MCF 10A (cell line): ENCODE results near the gene EME2. TPM values are rescaled to one million over a fixed set of nuclear protein-coding genes. Genes with fewer than 3 reads are reported as not detected.

ENCODE experiments used
- BruUV-seq: library from RNA; stranded (reverse); fragments of 400-500 nt; replicated peaks from 2 replicates; lab custom pipeline; 2021; lab: Mats Ljungman, UMichigan
- CTCF ChIA-PET: fragments of 300-600 bp; sonication (Branson Sonifier 250); formaldehyde crosslinking; extraction: SDS; loops from one replicate; lab custom pipeline; 2021; ENCODE audit warnings: antibody characterized with exemption, inconsistent platforms; lab: Yijun Ruan, JAX
- POLR2A ChIA-PET: fragments of 300-600, 350-650 bp; sonication (Branson Sonifier 250); formaldehyde crosslinking; extraction: SDS; loops from one replicate; lab custom pipeline; 2020; ENCODE audit warnings: antibody characterized with exemption, inconsistent platforms; lab: Yijun Ruan, JAX
- DNase-seq: peaks from one replicate; pipeline ENCODE4 v3.0.0-alpha.2; 2018; ENCODE audit not compliant: unreplicated experiment
- H3K27ac Mint-ChIP-seq: one replicate; pipeline ENCODE4 v1.8.0; 2022; ENCODE audit warnings: mild to moderate bottlenecking, low read depth, mixed read lengths; ENCODE audit not compliant: unreplicated experiment
- H3K27me3 Mint-ChIP-seq: one replicate; pipeline ENCODE4 v1.8.0; 2022; ENCODE audit warnings: mixed read lengths; ENCODE audit not compliant: insufficient read depth, unreplicated experiment
- H3K36me3 Mint-ChIP-seq: one replicate; pipeline ENCODE4 v1.8.0; 2022; ENCODE audit warnings: mild to moderate bottlenecking, moderate library complexity, mixed read lengths; ENCODE audit not compliant: insufficient read depth, unreplicated experiment
- H3K4me1 Mint-ChIP-seq: one replicate; pipeline ENCODE4 v1.8.0; 2022; ENCODE audit warnings: mixed read lengths; ENCODE audit not compliant: insufficient read depth, unreplicated experiment
- H3K4me3 Mint-ChIP-seq: one replicate; pipeline ENCODE4 v1.8.0; 2022; ENCODE audit warnings: mild to moderate bottlenecking, moderate library complexity, mixed read lengths; ENCODE audit not compliant: unreplicated experiment
- H3K9me3 Mint-ChIP-seq: one replicate; pipeline ENCODE4 v1.8.0; 2022; ENCODE audit warnings: mixed read lengths; ENCODE audit not compliant: unreplicated experiment
- CTCF ChIP-seq: fragments of 200-600 bp; IDR thresholded peaks from one replicate; pipeline ENCODE4 v1.8.0; 2022; ENCODE audit warnings: antibody characterized with exemption, mild to moderate bottlenecking; ENCODE audit not compliant: unreplicated experiment
- intact Hi-C: fragments of 100-400 bp; cut with micrococcal nuclease; formaldehyde crosslinking; loops from 2 replicates; pipeline ENCODE4 v1.14.1; 2022
- total RNA-seq: library from RNA; stranded (reverse); gene quantifications from 2 replicates; pipeline ENCODE4 v1.2.3, GENCODE V29; 2022

EME2 gene
- total RNA-seq, 1 experiment from 2014 or later: 20.6 TPM

GRCh38 chr16:1787322-1788094 lies 14.9 kb downstream of the EME2 start:
- ChIA-PET POLR2A (no interaction called here), CTCF (no interaction called here)
- peaks cover 18% of the 10 kb centered on the region for H3K36me3 Mint-ChIP-seq
- H3K4me3 Mint-ChIP-seq: no peak overlapping the region
- no peaks in the 10 kb centered on the region for H3K27me3 Mint-ChIP-seq
- no peak overlapping the region for H3K27ac Mint-ChIP-seq
- BruUV-seq: no TSS peak
- intact Hi-C loops: no loop called here
- TF ChIP-seq CTCF: no peak
- peaks cover 5% of the 10 kb centered on the region for H3K4me1 Mint-ChIP-seq
- H3K9me3 Mint-ChIP-seq: no peaks in the 10 kb centered on the region
- DNase-seq: no peak

- POLR2A ChIA-PET: no interaction called here
Observed at GRCh38 chr16:1788095-1788707, 15.6 kb downstream of the EME2 start.

GRCh38 chr16:1788708-1789100 lies 16.1 kb downstream of the EME2 start:
- TF ChIP-seq CTCF: no peak
- H3K27ac Mint-ChIP-seq: no peak overlapping the region
- ChIA-PET POLR2A (interaction anchor here (0.7 kb wide), 1 partner anchor 171 kb away, joined by 4 read pairs; the partner anchor contains the start of gene NDUFB10), CTCF (no interaction called here)
- intact Hi-C loops: no loop called here
- H3K4me1 Mint-ChIP-seq: peaks cover 5% of the 10 kb centered on the region
- H3K27me3 Mint-ChIP-seq: no peaks in the 10 kb centered on the region
- no peak overlapping the region for H3K4me3 Mint-ChIP-seq
- peaks cover 7% of the 10 kb centered on the region for H3K36me3 Mint-ChIP-seq
- DNase-seq: no peak
- no TSS peak for BruUV-seq
- H3K9me3 Mint-ChIP-seq: no peaks in the 10 kb centered on the region

More at GRCh38 chr16:1788095-1788707, 15.6 kb downstream of the EME2 start:
- no TSS peak for BruUV-seq
- Mint-ChIP-seq H3K36me3 (peaks cover 12% of the 10 kb centered on the region), H3K27ac (no peak overlapping the region), H3K9me3 (no peaks in the 10 kb centered on the region), H3K4me1 (peaks cover 5% of the 10 kb centered on the region), H3K27me3 (no peaks in the 10 kb centered on the region), H3K4me3 (no peak overlapping the region)
- TF ChIP-seq CTCF: no peak
- CTCF ChIA-PET: no interaction called here
- no peak for DNase-seq
- intact Hi-C loops: no loop called here

- Mint-ChIP-seq H3K4me1 (peaks cover 5% of the 10 kb centered on the region), H3K27me3 (no peaks in the 10 kb centered on the region), H3K4me3 (no peak overlapping the region), H3K27ac (no peak overlapping the region), H3K36me3 (peaks cover 5% of the 10 kb centered on the region), H3K9me3 (no peaks in the 10 kb centered on the region)
- no peak for TF ChIP-seq CTCF
- ChIA-PET CTCF (no interaction called here), POLR2A (interaction anchor here (0.7 kb wide), 1 partner anchor 170 kb away, joined by 4 read pairs; the partner anchor contains the start of gene NDUFB10)
- BruUV-seq: no TSS peak
- intact Hi-C loops: no loop called here
- DNase-seq: no peak
Observed at GRCh38 chr16:1789643-1790045, 17.0 kb downstream of the EME2 start.
